GM12874 (cell line): ENCODE results near the gene SYT1.

Experiments used
- TF ChIP-seq, protein P1 (sequence below): IDR thresholded peaks from 2 replicates; pipeline ENCODE4 v1.5.1; 2011; ENCODE audit warnings: low read depth, mild to moderate bottlenecking, control low read depth, low read length, moderate library complexity; ENCODE audit not compliant: insufficient read depth

SYT1 gene

DNA sequence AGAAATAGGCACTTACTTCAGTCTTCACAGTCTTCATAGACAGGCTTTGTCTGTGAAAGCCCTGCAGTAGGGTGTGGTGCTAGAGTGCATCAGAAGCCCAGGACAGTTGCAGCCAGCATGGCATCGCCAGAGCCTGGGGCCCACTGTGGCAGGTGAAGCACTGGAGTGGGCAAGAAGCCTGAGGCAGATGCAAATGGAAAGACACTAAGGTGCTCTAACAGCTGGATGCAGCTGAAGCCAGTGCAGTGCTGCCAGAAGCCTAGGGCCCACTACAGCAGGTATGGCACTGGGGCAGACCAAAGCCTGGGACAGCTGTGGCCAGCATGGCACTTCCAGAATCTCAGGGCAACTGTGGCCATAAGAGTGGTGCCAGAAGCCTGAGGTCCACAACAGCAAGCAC lies 358.6 kb downstream of the SYT1 start:
- TF ChIP-seq, protein P1, sequence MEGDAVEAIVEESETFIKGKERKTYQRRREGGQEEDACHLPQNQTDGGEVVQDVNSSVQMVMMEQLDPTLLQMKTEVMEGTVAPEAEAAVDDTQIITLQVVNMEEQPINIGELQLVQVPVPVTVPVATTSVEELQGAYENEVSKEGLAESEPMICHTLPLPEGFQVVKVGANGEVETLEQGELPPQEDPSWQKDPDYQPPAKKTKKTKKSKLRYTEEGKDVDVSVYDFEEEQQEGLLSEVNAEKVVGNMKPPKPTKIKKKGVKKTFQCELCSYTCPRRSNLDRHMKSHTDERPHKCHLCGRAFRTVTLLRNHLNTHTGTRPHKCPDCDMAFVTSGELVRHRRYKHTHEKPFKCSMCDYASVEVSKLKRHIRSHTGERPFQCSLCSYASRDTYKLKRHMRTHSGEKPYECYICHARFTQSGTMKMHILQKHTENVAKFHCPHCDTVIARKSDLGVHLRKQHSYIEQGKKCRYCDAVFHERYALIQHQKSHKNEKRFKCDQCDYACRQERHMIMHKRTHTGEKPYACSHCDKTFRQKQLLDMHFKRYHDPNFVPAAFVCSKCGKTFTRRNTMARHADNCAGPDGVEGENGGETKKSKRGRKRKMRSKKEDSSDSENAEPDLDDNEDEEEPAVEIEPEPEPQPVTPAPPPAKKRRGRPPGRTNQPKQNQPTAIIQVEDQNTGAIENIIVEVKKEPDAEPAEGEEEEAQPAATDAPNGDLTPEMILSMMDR, result no peak

GRCh38 chr12:79223761-79224160 lies 359.2 kb downstream of the SYT1 start:
- TF ChIP-seq, protein P1, result no peak

- TF ChIP-seq, protein P1, result no peak
Observed at GRCh38 chr12:79227091-79227490, 362.5 kb downstream of the SYT1 start.

GRCh38 chr12:79227646-79228045 lies 363.1 kb downstream of the SYT1 start:
- TF ChIP-seq, protein P1, result no peak

- TF ChIP-seq, protein P1, result no peak
Observed at GRCh38 chr12:79233341-79233781, 368.8 kb downstream of the SYT1 start.

DNA sequence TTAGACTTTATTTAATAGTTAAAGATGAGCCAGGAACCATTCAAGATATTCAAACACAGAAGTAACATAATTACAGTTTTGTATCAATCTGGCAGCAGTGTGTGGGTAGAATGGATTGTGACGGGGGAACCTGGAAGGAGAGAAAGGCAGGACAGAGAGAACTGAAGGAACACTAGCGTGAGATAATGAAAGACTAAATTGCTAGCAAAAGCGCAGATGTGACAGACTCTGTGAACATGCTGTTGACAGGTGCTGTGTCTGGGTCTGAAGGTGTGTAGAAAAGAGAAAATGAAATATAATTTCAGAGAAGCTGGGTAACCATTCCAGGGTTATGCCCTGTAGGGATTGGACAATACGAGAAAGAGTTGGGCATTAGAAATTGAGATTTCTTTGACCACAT lies 372.3 kb downstream of the SYT1 start:
- TF ChIP-seq, protein P1, result no peak

DNA sequence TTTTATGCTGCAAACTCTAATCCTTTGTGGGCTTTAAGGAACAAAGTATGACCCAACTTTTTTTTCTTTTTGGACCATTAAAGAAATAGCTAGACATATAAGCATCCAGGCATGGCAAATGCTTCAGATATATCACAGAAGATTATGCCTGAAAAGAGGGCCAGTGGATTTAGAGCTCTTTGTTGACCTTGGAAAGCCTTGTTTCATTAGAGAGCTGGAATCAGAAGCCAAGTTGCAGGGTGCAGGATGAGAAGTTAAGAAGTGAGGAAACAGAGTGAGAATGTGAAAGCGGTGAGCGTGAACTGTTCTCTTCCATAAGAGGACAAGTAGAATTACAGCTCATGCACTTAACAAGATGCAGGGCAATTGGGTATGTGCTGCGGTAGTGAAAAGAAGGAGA lies 373.7 kb downstream of the SYT1 start:
- TF ChIP-seq, protein P1, result no peak

GRCh38 chr12:79247494-79247893 lies 382.9 kb downstream of the SYT1 start:
- TF ChIP-seq, protein P1, result no peak
